SJSA1 (cell line): ENCODE measurements around the gene EPN3. TPM values are rescaled to one million over a fixed set of nuclear protein-coding genes. Genes with fewer than 3 reads are reported as not detected.

Source experiments
- DNase-seq, 2 experiments: peaks; one replicate each; pipeline ENCODE4 v3.0.0-alpha.2; 2015 to 2020; ENCODE audit warnings: low spot score in 2 of 2, low read depth in 1 of 2
- H3K27ac ChIP-seq: fragments of 250-450 bp; sonication (Bioruptor Pico); 2 replicates; pipeline ENCODE4 v1.5.1; 2020; ENCODE audit warnings: mild to moderate bottlenecking, moderate library complexity
- H3K27me3 ChIP-seq: fragments of 250-450 bp; sonication (Bioruptor Pico); replicated peaks from 2 replicates; pipeline ENCODE4 v1.5.1; 2020; ENCODE audit warnings: mild to moderate bottlenecking, moderate library complexity
- H3K36me3 ChIP-seq: fragments of 250-450 bp; sonication (Bioruptor Pico); 2 replicates; pipeline ENCODE4 v1.5.1; 2020; ENCODE audit warnings: mild to moderate bottlenecking
- H3K4me1 ChIP-seq: fragments of 250-450 bp; sonication (Bioruptor Pico); replicated peaks from 2 replicates; pipeline ENCODE4 v1.6.1; 2021; ENCODE audit warnings: mild to moderate bottlenecking
- H3K4me3 ChIP-seq: fragments of 250-450 bp; sonication (Bioruptor Pico); 2 replicates; pipeline ENCODE4 v1.5.1; 2020; ENCODE audit warnings: mild to moderate bottlenecking
- H3K9me3 ChIP-seq: fragments of 250-450 bp; sonication (Bioruptor Pico); replicated peaks from 2 replicates; pipeline ENCODE4 v1.5.1; 2020; ENCODE audit warnings: mild to moderate bottlenecking
- total RNA-seq: library from RNA; depleted of rRNA; stranded (reverse); fragments of >200 nt; shearing (Covaris generic); gene quantifications from 2 replicates; pipeline ENCODE4 v1.2.3, GENCODE V29; 2014; rRNA removed

The EPN3 gene
- total RNA-seq, 1 experiment from 2014 or later = 0.03 TPM

GRCh38 chr17:50590946-50591737 is 58.6 kb downstream of the EPN3 start:
- Histone ChIP-seq H3K4me1 (no peaks in the 10 kb centered on the region), H3K36me3 (no peaks in the 10 kb centered on the region), H3K27me3 (peaks cover 4% of the 10 kb centered on the region), H3K4me3 (no peak overlapping the region), H3K9me3 (no peaks in the 10 kb centered on the region), H3K27ac (no peak overlapping the region)
- DNase-seq = no peak

DNA sequence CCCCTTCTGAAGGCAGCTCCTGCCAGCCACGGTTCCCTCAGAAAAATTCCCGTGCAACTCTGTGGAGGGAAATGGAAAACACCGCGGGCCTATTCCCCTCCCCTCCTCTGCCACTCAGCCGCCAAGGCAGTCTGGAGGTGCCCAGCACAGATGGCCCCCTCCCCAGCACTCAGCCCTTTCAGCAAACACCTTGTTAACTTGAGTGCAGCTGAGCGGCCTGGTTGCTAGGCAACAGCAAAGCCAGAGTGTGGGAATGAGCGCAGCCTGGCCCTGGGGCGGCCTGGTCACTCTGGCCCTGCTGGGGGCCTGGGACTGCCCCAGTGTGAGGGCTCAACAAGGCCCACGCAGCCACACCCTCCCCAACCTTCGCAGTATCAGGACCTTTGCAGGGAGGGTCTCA is 60.8 kb downstream of the EPN3 start:
- Histone ChIP-seq H3K4me3 (no peak overlapping the region), H3K36me3 (no peaks in the 10 kb centered on the region), H3K9me3 (no peaks in the 10 kb centered on the region), H3K4me1 (no peaks in the 10 kb centered on the region), H3K27me3 (peaks cover 4% of the 10 kb centered on the region), H3K27ac (no peak overlapping the region)
- DNase-seq = no peak

Other genes starting within 250 kb of the EPN3 start
- gene XYLT2, start 186.6 kb upstream of the EPN3 start, total RNA-seq = 27.7 and 41.8 TPM in 2 replicates
- 88.5 and 115 TPM in 2 replicates for gene MRPL27, start 159.6 kb upstream of the EPN3 start, total RNA-seq
- 24.1 and 54.5 TPM in 2 replicates for gene EME1, start 159.5 kb upstream of the EPN3 start, total RNA-seq
- gene LRRC59, start 135.2 kb upstream of the EPN3 start, total RNA-seq = 321 and 329 TPM in 2 replicates
- gene ACSF2, start 106.5 kb upstream of the EPN3 start, total RNA-seq = 14.9 and 26.5 TPM in 2 replicates
- not detected in 2 replicates for gene CHAD, start 63.9 kb upstream of the EPN3 start, total RNA-seq
- gene RSAD1, start 53.9 kb upstream of the EPN3 start, total RNA-seq = 10.0 and 15.8 TPM in 2 replicates
- not detected in 2 replicates for gene MYCBPAP, start 24.3 kb upstream of the EPN3 start, total RNA-seq
- gene SPATA20, start 14.4 kb downstream of the EPN3 start, total RNA-seq = 35.7 and 50.7 TPM in 2 replicates
- 0.13 TPM in 1 of 2 replicates, not detected in the other for gene CACNA1G, start 28.0 kb downstream of the EPN3 start, total RNA-seq
- 7.6 and 9.6 TPM in 2 replicates for gene ABCC3, start 102.1 kb downstream of the EPN3 start, total RNA-seq
- 69.1 and 83.1 TPM in 2 replicates for gene ANKRD40, start 175.2 kb downstream of the EPN3 start, total RNA-seq
- 46.4 and 49.6 TPM in 2 replicates for gene LUC7L3, start 186.9 kb downstream of the EPN3 start, total RNA-seq
- not detected in 2 replicates for gene ANKRD40CL, start 234.8 kb downstream of the EPN3 start, total RNA-seq